GM10847 (cell line): ENCODE results near the gene PCBP3.

Source experiments
- POLR2A ChIP-seq: IDR thresholded peaks from 2 replicates; pipeline ENCODE4 v1.6.1; 2011; ENCODE audit not compliant: insufficient read length; ENCODE audit errors: extremely low read depth

The PCBP3 gene

GRCh38 chr21:45829668-45830067, 186.1 kb downstream of the PCBP3 start:
- no peak for TF ChIP-seq POLR2A

- no peak for TF ChIP-seq POLR2A
Measured at GRCh38 chr21:45830221-45830640, 186.7 kb downstream of the PCBP3 start.

- TF ChIP-seq POLR2A = no peak
Measured at GRCh38 chr21:45830720-45831366, 187.3 kb downstream of the PCBP3 start.

- no peak for TF ChIP-seq POLR2A
Measured at GRCh38 chr21:45831991-45832740, 188.6 kb downstream of the PCBP3 start.

- no peak for TF ChIP-seq POLR2A
Measured at GRCh38 chr21:45833414-45833813, 189.9 kb downstream of the PCBP3 start.

GRCh38 chr21:45834026-45834715, 190.6 kb downstream of the PCBP3 start:
- no peak for TF ChIP-seq POLR2A

- no peak for TF ChIP-seq POLR2A
Measured at GRCh38 chr21:45834821-45835293, 191.3 kb downstream of the PCBP3 start.

- no peak for TF ChIP-seq POLR2A
Measured at GRCh38 chr21:45835301-45836267, 192.1 kb downstream of the PCBP3 start.

- no peak for TF ChIP-seq POLR2A
Measured at GRCh38 chr21:45836268-45836655, 192.7 kb downstream of the PCBP3 start.

- TF ChIP-seq POLR2A = no peak
Measured at GRCh38 chr21:45836694-45837670, 193.5 kb downstream of the PCBP3 start.

GRCh38 chr21:45837936-45838335, 194.4 kb downstream of the PCBP3 start:
- no peak for TF ChIP-seq POLR2A

GRCh38 chr21:45838634-45839033, 195.1 kb downstream of the PCBP3 start:
- TF ChIP-seq POLR2A = no peak

- no peak for TF ChIP-seq POLR2A
Measured at GRCh38 chr21:45839274-45839673, 195.7 kb downstream of the PCBP3 start.

- no peak for TF ChIP-seq POLR2A
Measured at GRCh38 chr21:45841033-45841432, 197.5 kb downstream of the PCBP3 start.

- TF ChIP-seq POLR2A = no peak
Measured at GRCh38 chr21:45843426-45843825, 199.9 kb downstream of the PCBP3 start.
